GM19397 (cell line): ENCODE measurements around the gene MKLN1.
"Not testable (repeated sequence)": the region's sequence is repeated elsewhere in the genome, so short reads cannot be mapped to it uniquely, and the experiment has no call there.

Source experiments
- ATAC-seq: cut with Tn5 transposase; IDR thresholded peaks from one replicate; pipeline ENCODE4 v1.9.1; 2021; ENCODE audit warnings: mild to moderate bottlenecking, moderate library complexity; ENCODE audit not compliant: unreplicated experiment

Gene MKLN1

DNA sequence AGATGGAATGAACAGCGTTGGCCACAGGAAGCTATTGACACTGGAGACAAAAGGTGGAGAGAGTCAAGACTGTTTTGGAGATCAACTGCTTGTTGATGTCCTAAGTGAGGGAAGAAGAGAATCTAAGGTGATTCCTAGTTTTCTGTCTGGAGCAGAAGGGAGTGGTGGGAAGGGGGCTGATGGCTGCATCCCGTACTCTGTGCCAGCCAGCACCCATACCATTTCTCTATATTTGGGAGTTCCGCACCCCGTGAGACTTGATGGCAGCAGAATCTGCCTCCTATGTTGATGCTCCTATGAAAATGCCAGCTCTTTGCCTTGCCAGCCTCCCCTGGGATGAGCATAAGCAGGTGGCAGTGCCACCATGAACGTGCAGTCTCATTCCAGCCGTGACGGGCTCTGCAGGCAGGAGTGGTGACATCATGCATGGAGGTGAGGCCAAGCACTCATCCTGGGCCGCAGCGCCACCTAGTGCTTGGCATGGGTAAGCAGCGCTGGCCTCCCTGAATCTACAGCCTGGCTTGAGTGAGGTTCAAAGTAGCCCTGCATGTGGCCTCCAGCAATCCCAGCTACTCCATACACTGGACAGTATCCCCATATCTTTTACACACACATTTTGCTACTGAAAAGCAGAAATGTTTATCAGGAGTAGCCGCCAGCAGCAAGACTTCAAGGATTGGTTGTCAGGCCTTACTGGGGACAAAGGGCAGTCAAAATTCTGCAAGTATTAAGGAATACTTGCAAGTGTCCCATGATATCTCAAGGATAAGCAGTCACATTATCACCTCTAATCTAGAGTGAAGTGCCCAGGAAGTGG is 185.8 kb downstream of the MKLN1 start:
- ATAC-seq: peak; percentile 92

DNA sequence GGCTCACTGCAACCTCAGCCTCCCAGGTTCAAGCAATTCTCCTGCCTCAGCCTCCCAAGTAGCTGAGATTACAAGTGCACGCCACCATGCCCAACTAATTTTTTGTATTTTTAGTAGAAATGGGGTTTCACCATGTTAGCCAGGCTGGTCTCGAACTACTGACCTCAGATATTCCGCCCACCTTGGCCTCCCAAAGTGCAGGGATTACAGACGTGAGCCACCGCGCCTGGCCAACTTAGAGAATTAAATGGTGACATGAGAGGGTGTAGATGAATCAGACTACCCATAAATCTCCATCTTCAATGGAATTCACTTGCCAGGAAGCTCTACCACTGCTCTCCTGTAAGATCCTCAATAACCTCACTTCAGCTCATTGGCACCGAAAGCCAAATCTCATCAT is 187.8 kb downstream of the MKLN1 start:
- ATAC-seq: not testable (repeated sequence)

DNA sequence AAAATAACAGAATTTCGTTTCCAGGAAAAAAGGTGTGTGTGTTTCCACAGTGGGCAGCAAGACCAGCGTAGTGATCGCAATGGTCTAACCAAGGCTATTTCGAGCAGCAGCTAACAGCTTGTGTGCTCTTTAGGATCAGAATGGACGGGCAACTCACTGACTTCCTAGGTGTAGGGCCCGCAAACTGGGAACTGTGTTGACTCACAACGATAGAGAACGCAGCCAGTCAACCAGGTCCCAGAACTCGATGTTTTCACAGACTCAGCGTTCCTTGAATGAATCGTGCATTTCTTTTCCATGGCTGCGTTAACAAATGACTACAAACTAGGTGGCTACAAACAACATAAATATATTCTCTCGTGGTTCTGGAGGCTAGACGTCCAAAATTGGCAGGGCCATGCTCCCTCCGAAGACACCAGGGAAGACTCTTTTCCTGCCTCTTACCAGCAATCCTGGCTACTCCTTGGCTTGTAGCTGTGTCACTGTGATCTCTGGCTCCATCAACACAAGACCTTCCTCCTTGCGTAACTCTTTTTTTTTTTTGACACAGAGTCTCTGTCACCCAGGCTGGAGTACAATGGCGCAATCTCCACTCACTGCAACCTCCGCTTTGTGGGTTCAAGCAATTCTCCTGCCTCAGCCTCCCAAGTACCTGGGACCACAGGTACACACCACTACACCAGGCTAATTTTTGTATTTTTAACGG is 189.7 kb downstream of the MKLN1 start:
- ATAC-seq: no peak

DNA sequence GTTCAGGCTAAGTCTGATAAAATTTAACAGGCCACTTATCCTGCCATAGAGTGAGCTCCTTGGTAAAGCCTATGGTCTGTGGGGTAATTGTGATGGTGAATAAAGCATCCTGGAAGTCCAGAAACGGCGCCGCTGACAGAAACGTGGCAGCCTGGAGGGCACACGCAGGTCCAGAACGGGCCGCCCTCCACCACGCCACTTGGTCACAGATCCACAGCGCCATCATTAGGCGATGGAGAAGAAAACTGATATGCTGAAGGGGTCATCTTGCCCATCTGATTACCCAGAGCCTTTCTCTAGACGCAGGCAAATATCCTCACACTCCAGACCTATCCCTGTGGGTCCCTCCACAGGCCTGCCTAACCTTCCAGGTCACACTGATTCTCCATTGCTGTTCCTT is 190.9 kb downstream of the MKLN1 start:
- no peak for ATAC-seq

DNA sequence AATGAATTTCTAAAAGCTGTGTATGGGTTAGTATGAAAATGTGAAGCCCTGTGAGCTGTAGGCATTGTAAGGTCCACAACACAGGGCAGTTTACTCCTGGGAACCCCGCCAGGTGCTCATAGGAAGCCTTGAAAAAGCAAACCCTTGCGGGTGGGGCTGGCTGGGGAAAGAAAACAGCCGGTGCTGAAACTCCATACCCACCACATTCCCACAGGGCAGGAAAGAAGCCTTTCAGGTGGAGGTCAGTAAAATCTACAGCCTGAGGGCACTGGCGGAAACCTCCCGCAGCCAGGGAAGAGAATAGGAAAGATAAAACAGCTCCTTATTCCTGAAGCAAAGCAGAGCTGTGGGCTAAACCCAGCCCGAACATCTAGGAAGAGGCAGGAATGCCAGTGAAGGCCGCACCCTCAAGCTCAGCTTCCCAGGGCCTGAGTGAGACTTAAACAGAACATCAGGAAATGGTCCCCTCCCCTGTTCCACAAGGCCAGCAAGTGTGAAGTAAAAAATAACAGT is 194.0 kb downstream of the MKLN1 start:
- no peak for ATAC-seq

DNA sequence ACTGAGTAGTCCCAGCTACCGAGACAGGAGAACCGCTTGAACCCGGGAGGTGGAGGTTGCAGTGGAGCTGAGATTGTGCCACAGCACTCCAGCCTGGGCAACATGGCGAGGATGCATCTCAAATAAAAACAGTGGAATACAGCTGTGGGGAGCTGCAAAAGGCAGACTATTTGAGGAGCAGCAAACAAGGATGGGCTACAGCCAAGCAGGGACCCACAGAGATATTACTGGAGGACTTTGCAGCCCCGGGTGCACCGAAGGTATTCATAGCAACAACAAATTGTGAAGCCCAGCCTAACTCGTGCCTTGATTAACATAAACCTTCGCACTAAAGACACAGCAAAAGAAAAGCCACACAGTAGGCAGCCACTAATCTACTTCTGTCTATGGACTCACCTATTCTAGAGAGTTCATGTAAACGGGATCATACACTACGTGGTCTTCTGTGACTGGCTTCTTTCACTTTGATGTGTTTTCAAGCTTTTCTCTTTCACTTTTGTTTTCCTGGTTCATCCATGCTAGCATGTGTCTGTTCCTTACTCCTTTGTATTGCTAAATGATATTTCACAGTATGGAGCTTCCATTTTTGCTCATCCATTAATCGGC is 194.8 kb downstream of the MKLN1 start:
- no peak for ATAC-seq

DNA sequence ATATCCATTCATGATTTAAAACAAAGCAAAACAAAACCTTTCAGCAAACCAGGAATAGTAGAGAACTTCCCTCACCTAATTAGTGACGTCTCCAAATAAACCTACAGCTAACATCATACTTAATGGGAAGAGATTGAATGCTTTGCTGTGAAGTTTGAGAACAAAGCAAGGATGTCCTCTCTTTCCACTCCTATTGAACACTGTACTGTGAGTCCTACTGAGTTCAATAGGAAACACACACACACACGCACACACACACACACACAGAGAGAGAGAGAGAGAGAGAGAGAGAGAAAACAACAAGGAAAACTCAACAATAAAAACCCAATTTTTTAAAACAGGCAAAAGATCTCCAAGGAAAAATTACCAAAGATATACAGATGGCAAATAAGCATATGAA is 196.4 kb downstream of the MKLN1 start:
- no peak for ATAC-seq

DNA sequence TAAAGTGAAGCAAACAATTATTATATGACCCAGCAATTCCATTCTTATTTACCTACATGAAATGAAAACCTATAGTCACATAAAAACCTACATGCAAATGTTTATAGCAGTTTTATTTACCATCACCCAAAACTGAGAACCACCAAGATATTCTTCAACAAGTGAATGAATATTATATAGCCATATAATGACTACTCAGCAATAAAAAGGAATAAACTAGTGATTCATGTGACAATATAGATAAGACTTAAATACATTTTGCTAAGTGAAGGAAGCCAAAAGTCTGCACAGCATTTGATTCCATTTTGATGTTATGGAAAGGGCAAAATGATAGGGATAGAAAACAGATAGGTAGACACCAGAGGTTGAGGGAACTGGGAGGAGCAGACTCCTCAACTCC is 197.0 kb downstream of the MKLN1 start:
- ATAC-seq: no peak

DNA sequence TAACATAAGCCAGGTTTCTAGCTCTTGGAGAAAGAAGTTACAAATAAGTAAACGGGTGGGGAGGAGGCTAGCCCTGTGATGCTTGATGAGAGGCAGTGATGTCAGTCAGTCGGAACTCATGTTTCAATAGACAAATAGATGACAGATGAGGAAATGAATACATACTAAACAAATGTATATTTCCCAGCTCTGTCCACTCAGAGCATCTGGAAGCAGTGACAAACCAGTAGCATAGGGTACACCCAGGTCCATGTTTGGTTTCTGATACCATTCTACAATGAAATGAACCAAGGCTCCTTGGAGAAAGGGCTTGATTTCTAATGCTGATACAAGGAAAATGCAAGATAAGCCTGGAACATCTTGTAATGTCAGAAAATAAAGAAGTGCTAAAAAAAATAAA is 198.1 kb downstream of the MKLN1 start:
- no peak for ATAC-seq

DNA sequence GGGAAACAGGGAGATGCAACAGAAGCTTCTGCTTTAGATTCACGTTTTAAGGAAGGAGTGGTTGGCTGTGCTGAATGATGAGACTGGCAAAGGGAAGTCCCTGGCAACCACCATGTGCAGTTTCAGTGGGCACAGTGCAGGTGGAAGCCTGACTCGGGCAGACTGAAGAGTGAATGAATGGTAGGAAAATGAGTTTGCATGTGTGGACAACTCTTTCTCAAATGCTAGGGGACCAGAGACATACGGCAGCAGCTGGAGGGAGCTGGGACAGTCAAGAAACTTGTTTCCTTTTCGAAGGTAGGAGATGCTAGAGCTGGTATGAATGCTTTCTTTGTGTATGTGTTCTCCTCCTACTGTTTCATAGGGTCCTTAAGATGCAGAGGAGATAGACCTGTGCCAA is 199.8 kb downstream of the MKLN1 start:
- ATAC-seq: no peak

DNA sequence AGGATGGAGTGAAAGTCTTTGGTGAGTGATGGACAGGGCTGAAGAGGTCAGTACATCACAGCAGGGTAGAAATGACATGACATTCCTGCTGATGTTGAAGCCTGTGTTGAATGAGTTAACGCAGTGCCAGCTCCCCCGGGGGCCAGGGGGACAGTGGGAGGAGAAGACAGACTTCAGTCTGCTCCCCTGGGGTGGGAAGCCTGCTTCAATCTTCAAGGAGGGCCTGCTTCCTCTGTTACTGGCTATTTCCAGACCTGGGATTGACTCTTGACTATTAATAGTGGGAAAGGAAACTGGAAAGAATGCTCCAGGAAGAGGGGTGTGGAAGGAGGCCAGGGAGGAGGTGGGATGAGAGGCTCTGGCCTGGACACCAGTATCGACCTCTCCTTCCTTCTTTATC is 201.5 kb downstream of the MKLN1 start:
- ATAC-seq: no peak

DNA sequence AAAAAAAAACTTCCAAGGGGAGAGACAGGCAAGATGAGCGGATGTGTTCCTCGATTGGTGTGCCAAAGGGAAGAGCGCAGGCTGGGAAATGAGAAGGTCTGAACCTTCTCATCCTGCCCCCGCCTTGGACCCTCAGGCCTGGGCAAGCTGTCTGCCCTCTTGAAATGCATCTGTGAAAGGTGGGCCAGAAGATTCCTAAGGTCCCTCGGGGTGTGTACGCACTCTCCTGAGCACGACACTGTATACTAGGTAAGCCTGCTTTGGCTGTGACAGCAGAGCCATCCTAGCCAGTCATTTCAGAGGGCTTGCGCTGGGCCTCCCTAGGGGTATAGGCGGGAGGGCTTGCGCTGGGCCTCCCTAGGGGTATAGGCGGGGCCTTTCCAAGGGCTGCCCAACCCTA is 201.9 kb downstream of the MKLN1 start:
- ATAC-seq: no peak

DNA sequence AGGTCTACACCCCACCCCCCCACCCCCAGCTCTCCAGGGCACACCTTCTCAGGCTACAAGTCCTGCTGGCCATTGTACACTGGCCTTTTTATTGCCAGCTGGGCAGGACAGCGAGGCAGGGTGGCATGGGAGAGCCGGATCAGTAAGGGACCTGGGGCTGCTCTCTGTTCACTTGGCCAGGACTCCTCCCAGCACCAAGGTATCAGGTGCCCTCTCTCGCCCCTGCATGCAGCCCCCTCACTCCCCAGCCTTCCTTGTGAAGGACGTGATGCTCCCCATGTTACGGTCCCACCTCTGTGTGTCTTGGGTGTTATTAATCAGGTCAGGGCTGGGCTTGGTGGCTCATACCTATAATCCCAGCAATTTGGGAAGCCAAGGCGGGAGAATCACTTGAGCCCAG is 202.5 kb downstream of the MKLN1 start:
- ATAC-seq: no peak

DNA sequence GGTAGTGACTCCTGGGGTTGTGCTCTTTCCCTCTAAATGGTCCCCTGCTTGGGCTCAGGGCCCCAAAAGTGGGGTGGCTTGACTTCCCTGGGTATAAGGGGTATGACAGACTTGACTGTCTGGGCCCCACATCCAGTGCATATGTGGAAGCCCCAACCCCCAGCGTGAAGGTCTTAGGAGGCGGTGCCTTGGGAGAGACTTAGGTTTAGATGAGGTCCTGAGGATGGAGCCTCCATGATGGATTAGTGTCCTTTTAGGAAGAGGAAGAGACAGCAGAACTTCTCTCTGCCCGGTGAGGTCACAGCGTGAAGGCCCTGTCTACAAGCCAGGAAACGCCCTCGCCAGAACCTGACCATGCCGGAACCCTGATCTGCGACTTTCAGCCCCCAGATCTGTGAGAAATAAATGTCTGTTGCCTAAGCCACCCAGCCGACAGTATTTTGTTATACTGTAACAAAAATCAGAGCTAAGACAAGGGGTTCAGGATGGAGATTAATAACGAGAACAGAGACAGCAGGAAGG is 205.0 kb downstream of the MKLN1 start:
- ATAC-seq: no peak

DNA sequence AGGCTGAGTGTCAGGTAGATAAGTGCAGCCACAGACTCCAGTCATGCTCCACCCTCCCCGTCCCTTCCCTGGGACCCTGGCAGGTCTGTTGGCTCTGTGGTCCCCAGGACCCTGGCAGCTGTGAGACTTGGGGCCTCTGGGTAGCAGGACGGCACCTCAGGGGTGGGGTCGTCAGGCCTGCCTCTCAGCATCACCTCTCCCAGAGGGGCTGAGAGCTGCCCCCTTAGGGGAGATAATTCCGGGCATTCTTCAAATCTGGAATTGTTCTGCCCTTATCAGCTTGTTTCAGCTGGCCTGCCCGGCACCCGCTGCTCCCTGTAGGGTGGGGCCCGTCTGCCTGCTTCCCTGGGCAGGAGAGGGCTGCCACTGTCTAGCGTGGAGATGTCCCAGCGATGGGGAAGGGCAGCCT is 205.5 kb downstream of the MKLN1 start:
- ATAC-seq: no peak

DNA sequence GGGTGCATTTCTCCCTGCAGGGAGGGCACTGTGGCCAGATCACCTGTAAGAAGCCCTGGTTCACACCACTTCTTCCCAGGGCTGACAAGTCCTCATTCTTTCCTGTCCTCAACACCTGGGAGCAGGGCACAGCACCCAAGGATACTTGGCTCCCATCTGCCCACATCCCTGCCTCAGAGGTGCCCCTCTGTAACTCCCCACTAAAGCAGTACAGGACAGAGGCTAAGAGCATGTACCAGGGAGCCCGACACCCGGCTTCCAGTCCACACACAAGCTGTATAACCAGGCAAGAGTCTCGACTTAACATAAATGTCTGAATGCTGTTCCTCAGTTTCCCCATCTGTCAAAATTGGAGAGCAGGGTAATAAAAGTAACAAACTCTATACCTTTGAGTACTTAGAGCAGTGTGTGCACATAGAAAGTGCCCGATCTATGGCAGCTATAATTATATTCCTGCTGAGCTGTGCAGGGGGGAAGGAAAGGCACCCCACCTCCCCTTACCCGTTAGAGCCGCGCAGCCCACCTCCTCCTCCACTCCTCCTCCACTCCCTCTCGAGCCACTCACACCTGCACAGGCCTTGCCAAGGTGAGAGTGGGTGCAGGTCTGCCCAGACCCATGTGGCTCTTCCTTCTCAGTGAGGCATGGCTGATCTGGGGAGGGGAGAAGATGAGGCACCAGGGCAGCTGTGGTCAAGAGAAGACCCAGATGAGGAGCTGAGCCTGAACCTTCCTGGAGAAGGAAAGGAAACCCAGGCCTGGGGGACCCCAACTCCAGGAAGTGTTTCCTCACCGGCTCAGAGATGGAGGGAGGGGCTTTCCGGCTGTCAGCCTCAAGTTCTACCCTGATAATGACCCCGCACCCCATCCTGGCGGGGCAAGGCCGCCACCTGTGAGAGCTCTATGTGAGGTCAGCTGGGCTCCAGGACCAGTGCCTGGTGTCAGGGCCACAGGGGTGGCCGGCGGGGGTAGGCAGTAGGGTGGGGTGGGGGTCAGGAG is 206.2 kb downstream of the MKLN1 start:
- no peak for ATAC-seq

DNA sequence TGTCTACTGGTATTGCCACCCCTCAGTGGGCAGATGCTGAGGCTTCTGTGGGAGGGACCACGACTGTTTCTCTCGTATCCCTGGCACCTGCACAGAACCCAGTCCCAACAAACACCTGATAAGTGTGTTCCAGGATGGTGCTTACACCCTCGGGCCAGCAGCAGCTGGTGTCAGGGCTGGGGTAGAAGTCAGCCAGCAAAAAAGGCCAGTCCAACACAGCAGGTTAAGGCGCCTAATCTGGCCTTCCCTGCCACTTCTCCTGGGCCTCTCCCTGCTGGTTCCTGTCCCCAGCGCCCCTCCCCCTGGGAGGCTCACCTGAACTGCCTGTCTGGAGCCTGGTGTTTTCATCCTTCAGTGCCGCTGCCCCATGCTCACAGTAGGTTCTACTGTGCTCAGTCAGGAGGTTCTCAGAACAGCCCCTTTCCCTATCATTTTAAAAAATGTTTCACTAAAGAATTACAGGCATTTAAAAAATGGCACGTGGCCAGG is 208.7 kb downstream of the MKLN1 start:
- no peak for ATAC-seq

DNA sequence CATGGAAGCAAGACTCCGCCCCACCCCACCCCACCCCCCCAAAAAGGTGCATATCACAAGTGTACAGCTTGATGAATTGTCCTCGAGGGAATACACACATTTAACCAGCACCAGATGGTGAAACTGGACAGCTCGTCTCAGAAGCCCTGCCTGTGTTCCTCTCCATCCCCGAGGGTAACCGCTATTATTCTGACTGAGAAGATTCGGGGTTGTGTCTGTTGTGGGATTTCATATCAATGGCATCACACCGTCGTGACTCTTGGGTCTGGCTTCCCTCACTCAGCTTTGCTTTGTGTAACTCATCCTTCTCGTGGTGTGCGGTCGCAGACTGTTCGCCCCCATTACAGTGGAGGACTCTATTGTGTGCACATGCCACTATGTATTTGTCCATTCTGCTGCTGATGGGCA is 209.9 kb downstream of the MKLN1 start:
- no peak for ATAC-seq

DNA sequence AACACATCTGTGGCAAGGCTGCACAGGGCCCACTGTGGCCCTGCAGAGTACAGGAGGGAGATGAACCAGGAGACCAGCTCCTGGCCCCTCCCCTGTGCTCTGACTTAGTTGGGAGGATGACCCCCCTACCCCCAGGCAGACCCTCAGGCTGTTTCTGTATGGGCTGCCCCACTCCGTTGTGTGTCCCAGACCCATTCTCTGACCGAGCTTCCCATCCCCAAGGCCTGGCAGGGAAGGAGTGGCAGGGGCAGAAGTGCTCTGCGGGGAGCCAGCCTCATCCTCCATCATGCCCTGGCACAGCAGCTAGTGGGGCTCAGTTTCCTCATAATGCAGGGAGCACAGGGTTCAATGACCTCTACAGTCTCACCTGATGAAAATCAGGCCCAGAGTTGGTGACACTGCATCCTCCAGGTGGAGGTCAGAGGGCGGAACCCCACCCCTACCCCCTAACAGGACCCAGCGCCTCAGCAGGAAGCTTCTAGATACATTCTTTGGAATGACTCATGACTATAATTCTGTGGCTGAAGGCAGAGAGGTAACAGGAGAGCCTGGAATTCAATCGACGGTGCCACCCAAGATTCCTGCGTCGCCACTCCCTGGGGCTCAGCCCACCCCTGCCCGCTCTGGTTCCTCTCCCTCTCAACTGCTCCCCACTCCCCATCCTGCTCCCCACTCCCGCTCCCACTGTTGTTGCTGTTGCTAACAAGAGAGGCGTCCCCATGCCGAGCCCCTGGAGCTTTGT is 210.6 kb downstream of the MKLN1 start:
- no peak for ATAC-seq

DNA sequence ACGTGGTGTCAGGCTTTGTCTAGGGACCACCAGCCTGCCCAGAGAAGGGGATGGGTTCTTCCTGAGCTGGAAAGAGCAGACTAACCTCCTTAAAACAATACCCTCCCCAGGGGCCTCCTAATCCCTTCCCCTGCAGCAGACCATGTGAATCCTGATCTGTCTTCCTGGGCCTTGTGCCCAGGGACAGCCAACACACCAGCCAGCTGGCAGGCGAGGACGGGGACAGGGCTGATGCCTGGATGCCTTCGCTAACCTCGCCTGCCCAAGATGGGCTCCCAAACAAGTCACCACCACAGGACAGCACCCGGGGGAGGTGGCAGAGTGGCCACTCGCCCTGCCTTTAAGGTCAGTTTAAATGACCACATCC is 211.1 kb downstream of the MKLN1 start:
- ATAC-seq: no peak
